ENCODE results near the gene ZNF784.
A peak's percentile ranks its signal among the peaks of the same experiment; 100 is the strongest.

ZNF784 gene, protein sequence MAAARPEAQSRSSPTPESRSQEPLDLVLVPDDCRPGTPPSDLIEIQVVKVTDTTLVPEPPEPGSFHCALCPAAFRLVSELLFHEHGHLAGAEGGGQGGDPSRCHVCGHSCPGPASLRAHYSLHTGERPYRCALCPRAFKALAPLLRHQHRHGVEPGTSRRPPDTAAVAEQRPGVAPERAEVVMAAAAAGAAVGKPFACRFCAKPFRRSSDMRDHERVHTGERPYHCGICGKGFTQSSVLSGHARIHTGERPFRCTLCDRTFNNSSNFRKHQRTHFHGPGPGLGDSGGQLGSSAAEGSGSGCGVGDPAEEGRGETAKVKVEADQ

DNA sequence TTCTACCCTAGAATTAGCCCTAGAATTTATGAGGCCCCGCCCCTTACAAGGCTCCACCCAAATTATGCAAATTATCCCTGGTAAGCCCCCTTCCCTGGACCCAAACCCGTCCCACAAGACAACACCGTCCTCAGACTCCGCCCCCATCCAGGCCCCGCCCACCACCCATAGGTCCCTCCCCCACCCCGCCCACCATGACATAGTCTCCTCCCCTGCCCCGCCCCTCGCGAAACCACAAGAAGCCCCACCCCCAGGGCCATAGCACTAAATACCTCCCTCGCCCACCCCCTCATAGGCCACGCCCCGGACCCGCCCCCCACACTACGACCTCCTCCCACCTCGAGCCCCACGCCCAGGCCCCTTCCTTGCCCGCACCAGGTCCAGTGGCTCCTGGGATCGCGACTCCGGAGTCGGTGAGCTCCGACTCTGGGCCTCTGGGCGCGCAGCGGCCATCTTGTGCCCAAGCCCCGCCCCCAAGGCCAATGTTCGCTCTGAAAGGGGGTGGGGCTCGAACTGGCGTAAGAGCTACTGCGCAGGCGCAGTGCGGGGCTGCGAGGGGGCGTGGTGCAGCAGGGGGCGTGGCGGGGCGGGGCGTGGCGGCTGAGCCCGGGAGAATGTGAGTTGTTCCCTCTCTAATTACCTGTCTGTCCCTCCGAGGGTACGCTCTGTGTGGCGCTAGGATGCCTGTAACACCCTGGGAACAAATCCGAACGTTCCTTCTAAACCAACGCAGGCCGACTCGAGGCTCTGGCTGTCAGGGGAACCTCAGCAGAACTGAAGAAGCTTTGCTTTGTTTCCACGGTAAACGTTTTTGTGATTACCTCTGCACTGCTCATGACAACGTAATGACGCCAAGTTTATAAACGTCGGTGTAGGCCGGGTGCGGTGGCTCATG, at the start of gene ZNF784:
Gene ZNF784 (minus strand): TSS at position 458 of the 895 bp plus-strand sequence. CDS start 5 bp downstream, at position 453.
- DNase-seq: peak; percentile 91

DNA sequence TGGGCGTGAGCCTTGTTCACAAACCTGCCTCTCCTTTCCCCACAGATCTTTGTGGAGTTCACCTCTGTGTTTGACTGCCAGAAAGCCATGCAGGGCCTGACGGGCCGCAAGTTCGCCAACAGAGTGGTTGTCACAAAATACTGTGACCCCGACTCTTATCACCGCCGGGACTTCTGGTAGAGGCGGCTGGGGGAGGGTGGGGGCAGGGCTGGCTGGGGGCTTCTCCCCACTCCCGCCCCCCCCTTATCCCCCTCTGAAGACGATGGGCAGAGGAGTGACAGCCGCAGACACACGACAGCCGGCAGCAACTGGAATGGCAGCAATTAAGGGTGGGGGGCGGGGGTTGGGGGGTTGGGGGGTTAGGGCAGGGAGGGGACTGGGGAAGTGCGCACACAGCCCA, 49.5 kb upstream of the ZNF784 start:
- DNase-seq: no peak

DNA sequence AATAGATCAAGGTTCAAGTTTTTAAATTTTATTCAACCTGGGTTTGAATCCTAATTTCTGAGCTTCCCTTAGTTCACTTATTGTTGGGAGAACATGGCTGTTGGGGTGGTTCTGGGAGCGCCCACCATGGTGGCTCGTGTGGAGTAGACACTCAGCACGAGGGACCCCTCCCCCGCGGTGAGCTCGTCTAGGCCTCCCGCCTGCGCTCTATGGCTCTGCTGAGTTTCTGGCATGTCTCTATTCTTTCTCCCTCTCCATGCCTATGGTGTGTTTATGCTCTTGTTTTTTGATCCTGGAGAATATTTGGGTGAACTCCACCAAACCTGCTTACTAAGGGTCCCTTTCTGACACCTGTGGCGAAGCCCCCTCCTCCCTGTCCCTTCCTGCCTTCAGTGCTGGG, 49.1 kb upstream of the ZNF784 start:
- DNase-seq: no peak

DNA sequence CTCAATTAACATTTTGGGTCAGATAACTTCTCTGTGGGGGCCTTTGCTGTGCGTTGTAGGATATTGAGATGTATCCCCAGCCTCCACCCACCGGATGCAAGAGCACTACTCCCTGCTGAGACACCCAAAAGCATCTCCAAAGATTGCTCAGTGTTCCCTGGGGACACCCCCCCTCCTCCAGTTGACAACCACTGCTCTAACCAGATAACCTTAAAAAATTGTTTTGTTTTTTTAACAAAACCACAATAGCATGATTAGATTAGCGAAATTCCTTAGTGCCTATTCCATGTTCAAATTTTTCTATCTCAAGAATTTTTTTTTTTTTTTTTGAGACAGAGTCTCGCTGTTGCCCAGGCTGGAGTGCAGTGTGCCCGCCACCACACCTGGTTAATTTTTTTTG, 48.1 kb upstream of the ZNF784 start:
- peak; percentile 15 for DNase-seq

DNA sequence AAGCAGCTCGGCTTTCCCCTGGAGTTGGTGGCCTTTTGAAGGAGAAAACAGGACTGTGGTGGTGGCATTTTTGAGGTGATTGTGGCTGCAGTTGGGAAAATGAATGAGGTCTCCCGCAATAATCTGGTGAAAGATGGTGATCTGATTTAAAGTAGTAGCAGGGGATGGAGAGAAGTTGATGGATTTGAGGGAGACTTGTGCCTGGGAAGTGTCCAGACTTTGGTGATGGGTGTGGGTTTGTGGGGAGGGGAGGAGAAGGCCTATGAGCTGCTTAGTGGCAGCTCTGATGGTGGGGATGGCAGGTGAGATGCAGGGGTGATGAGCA, 46.6 kb upstream of the ZNF784 start:
- DNase-seq: no peak

DNA sequence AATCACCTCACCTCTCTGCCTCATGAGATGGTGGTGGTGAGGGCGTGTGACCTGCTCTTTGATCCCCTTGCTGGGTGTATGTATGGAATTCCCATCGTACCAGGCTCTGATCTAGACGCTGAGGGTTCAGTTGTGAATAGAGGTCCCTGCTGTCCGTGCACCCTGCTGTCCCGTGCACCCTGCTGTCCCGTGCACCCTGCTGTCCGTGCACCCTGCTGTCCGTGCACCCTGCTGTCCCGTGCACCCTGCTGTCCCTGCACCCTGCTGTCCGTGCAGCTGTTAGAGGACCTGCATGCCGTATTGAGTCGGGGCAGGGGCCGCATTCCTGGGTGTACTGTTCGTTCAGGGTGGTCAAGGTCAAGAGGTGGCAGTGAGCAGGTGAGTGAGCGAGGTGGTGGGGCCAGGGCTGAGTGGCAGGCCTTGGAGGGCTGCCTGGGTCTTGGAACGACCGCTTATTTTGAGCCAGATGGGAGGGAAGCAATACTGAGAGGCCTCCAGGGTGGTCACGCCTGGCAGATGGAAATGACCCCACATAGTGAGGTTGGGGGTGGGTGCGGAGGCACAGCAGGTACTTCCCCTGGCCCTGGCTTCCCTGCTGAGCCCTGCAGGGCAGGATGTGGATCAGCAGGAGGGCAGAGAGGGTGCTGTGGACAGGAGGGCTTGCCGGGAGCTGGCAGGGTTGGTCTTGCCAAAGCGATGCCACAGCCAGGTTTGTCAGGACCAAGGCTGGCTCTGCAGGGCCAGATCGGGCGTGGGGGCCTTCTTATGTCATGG, 46.1 kb upstream of the ZNF784 start:
- DNase-seq: peak; percentile 19

DNA sequence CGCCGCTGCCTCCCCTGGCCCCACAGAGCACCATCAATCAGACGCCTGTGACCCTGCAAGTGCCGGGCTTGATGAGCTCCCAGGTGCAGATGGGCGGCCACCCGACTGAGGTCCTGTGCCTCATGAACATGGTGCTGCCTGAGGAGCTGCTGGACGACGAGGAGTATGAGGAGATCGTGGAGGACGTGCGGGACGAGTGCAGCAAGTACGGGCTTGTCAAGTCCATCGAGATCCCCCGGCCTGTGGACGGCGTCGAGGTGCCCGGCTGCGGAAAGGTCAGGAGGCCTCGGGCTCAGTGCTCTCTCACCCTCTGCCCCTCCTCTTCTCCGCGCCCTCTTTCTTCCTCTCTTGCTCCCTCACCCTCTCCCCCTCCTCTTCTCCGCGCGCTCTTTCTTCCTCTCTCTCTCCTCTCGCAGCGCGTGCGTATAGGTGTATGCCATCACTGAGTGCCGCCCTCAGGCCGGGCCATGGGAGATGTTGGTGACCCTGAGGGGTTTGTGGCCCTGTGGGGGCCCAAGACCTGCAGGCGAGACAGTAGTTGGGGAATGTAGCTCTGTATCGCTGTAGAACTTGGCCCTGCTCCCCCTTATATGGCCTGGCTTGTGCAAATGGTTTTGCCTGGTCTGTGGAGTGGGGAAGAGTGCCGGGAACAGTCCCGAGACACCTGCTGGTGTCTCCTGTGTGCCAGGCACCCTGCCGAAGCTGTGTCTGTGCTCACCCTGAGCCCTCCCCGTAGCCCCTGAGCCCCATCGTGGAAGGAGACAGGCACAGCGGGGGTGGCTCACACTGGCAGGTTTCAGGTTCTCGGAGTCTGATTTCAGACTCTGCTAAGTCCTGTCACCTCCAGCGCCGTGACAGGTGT, 45.3 kb upstream of the ZNF784 start:
- DNase-seq: no peak

DNA sequence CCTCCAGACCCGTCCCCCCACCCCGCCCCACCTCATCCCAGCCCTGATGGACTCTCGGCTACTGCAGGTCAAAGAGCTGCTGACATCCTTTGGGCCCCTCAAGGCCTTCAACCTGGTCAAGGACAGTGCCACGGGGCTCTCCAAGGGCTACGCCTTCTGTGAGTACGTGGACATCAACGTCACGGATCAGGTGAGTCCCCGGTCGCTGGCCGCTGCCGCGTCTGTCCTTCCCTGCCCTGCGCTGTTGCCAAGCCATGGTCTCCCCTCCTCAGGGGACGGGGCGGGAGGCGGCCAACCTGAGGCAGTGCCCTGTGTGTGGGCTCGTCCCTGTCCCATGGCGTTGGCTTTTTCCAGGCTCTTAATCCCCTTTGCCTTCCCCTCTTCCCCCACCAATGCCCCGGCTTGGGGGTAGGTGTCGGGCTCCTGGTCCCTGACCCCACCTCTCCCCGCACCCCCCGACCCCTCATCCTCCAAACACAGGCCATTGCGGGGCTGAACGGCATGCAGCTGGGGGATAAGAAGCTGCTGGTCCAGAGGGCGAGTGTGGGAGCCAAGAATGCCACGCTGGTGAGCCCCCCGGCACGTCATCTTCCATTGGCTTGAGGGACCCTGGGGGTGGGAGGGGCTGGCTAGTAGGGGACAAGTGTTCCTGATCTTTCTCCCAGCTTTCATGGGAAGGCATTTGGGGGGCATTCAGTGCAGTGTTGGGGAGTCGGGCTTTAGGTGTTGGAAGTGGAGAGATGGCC, 44.4 kb upstream of the ZNF784 start:
- DNase-seq: no peak

DNA sequence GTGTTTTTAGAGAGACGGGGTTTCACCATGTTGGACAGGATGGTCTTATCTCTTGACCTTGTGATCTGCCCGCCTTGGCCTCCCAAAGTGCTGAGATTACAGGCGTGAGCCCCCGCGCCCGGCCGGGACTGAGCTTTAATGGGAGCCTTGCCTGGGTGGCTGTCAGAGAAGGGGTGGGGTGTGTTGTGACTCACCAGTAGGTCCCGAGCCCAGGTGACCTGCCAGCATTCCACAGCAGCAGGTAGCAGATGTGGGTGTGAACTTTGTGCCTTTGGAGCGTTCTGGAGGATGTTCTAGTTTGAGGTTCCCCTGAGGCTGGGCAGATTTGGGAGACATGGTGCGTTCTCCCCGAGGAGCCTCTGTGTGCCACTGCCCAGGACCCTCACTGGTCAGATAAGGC, 43.6 kb upstream of the ZNF784 start:
- DNase-seq: no peak

DNA sequence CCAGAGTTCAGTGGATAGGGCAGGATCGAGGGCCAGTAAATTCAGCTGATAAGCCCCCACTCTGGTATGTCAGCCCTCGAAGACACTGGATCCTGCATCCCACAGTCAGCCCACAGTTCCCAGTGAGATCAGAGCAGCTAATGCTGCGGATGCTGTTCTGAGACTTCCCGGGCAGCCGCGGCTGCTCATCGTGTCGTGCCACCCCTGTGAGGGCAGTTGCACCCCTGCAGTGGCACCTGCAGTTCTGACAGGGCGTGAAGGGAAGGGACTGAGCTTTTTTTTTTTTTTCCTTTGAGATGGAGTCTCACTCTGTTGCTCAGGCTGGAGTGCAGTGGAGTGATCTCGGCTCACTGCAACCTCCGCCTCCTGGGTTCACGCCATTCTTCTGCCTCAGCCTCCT, 43.1 kb upstream of the ZNF784 start:
- DNase-seq: no peak

DNA sequence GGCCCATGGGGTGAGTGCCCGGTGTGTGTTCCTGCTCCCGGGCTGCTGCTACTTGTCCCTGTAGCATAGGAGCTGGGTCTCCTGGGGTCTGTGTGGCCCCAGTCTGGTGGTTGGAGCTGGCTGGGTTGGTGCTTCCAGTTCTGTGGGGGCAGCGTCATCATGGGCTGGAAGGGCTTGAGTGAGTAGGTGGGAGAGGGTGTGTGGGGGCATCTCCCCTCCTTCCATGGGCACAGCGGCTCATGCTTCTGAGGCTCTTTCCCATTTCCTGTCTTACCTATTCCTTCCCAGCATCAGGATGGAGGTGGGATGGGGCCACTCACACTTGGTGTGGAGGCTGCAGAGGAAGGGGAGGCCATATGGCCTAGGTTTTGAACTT, 42.6 kb upstream of the ZNF784 start:
- no peak for DNase-seq

DNA sequence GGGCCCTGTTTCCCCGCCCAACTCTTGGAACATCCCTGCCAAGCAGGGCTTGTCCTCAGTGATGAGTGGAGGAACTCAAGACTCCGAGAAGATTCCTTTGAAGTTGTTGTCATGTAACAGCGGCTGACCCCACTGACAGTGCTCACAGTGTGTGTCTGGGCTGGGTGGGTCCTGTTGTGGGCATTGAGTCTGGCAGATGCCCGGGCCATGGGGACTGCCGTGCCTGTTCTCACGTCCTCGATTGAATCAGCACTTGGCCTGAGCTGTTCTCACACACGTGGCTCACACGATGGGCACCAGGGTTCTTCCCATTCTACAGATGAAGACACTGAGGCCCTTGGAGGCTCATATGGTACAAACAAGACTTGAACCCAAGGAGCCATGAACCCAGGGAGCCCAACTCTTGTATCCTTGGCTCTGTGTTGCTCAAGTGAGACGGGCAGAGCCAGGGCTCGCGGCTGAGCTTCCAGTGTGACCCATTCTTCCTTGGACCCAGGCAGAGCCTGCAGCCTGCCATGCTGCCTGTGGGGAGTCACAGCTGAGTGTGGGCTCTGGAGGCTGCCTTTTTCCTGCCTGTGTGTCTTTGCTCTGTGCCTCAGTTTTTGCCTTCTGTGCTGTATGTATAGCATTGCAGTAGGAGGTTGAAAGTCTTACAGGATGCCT, 42.1 kb upstream of the ZNF784 start:
- DNase-seq: no peak

DNA sequence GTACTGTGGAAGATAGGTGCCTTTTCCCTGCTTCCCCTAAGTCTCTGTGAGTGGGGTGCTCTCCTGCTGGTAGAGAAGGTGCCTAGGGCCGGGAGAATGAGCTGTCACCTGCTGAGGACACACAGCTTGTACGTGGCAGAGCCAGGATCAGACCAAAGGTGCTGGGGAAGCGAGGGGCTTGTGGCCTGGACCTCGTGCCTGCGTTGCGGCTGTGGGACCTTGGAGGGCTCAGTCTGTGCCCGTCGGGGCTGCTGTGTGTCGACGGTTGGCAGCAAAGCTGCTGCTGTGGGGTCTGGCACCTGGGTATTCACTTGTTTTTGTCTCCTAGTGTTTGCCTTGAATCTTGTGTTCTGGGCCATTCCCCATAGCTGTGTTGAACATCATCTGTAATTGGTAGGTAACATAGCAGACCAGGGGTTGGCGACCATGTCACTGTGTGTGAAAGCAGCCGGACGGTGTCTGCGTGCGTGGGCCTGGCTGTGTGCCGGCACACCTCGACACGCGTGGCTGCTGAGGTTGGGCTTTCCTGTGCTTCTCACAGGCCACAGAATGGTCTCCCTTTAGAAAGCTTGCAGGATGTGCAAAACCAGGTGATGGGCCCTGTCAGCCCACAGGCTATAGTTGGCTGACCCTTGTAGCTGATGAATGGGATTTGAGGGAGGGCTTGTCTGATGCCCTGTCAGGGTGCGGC, 39.6 kb upstream of the ZNF784 start:
- no peak for DNase-seq

DNA sequence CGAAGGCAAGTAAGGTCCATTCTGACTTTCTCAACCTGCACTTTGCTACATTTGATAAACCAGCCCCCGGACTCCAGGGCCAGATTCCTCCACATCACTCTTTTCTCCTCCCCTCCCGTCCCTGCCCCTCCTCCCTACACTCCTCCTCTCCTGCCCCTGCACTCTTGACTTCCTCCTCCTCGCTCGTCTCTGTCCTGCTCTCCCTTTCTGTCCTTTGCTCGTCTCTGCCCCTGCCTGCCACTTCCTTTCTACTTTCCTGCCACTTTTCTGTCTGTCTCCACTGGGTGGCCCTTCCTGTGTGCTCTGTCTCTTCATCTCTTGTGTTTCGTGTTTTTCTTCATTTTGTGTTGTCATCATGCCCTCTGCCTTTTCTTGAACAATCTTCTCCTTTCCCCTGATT, 37.5 kb upstream of the ZNF784 start:
- DNase-seq: no peak

DNA sequence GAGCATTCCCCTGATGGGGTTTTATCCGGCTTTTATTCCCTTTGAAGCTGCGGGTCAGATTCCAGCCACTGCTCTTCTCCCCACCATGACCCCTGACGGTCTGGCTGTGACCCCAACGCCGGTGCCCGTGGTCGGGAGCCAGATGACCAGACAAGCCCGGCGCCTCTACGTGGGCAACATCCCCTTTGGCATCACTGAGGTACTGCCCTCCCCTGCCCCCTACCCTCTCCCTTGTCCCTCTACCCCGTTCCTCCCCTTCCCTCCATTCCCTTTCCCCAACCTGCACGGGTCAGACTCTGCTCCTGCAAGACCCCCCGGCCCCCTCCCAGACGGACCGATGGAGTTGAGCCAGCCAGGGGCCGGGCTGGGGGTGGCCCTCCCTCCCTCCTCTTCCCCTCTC, 36.6 kb upstream of the ZNF784 start:
- no peak for DNase-seq

DNA sequence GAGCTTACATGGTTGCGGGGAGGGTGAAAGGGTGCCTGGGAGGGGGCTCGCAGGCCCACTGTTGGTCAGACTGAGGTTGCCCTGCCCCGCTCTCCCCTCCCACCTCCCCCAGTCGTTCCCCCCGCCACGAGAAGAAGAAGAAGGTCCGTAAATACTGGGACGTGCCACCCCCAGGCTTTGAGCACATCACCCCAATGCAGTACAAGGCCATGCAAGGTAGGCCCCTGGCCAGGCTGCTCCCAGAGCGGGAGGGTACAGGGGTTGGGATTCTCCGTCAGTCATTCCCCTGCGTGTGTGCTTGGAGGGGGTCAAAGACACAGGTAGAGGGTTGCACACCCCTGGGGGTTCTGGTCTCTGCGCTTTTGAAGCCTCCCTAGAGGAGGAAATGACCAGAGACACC, 36.0 kb upstream of the ZNF784 start:
- DNase-seq: no peak

DNA sequence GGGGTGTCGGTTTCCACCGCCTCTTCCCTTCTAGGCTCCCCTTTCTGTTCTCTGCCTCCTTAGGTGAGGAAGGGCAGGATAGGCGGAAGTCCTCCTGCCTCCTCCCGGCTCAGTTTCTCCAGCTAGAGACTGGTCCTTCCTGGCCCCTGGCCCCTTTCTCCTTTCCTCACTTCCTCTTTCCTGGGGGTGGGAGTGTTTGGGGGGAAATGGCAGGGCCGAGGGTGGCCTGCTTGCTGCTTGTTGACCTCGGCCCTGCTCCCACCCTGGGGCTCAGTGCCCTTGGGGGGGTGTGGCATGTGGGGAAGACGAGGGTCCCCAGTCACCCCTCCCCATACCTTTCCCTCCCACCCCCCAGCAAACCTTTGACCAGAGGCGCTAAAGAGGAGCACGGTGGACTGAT, 35.5 kb upstream of the ZNF784 start:
- no peak for DNase-seq

DNA sequence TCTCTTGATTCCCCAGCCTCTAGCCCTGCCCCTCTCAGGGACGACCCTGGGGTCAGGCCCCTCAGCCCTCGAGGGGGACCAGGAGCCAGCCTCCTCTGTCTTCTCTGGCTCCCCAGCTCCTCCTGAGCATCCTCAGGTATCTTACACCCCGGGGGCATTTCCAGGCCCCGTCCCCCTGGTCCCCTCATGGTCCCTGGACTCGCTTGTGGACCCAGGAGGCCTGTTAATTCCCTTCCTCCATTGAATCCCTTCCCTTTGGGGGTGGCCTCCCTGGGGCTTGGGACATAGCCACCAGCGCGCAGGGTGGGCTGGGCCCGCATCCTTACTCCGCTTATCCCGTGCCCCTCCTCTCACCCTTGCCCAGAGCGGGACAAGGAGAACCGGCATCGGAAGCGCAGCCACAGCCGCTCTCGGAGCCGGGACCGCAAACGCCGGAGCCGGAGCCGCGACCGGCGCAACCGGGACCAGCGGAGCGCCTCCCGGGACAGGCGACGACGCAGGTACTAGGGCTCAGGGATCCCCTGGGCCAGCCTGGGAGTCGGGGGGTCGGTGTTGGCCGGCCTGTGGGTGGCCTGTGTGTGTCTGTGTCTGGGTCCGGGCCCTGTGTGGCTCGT, 34.6 kb upstream of the ZNF784 start:
- no peak for DNase-seq

DNA sequence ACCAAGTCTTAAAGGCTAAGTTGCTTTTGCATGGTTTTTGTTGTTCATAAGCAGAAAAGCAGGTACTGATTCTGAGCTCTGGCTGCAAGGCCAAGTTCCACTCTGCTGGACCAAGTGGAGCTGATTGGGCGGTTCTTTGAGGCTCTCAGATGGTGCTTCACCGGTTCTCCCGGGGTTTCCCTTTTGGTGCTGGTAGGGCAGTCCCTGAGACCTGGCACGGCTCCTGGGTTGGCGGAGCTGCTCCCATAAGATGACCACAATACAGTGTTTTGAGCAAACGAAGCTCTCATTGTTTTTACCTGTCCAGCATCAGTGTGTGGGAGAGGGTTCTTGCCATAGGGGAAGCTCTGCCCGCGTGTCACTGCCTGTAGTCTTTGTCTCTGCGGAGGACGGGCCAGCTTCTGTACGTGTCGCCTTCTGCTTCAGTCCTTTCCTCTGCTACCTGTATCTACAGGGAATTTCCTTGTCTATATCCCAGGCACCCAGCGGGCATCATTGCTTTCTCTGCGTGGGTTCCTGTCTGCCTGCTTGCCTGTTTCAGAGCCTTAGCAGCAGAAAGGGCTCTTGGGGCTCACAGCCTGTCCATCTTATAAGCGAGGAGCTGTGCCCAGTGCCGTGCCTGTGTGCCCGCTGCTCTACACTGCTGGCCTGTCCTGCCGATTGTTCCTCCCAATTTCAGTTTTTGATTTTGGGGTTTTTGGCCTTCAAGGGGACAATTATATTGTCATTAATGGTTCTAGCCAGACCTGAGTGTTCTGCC, 32.8 kb upstream of the ZNF784 start:
- no peak for DNase-seq

DNA sequence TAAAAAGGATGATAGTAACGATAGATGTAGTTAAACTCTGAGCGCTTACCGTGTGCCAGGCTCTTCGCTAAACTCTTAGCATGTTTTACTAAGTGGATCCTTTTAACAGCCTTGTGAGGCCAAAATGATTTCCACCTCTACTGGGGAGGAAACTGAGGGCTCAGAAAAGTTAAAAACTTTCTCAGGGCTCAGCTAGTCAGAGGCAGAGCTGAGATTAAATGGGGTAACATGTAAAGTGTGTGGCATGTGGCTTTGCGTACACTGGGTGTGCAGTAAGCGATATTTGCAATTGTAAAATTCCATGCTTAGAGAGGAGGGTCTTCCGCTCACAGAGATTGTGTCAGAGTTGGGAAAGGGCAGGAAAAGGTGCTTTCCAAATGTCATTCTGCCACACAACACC, 32.2 kb upstream of the ZNF784 start:
- no peak for DNase-seq

All from fibroblast of skin of right quadriceps (primary cell).